ENCODE data around the gene PES1.
A peak's percentile ranks its signal among the peaks of the same experiment; 100 is the strongest.
"Not testable (repeated sequence)": the region's sequence is repeated elsewhere in the genome, so short reads cannot be mapped to it uniquely, and the experiment has no call there.

The PES1 gene

GRCh38 chr22:30591588-30592359, at the start of gene PES1:
PES1 (minus strand) TSS chr22:30591910; CDS start chr22:30591833, 77 bp downstream.
- no peaks in the 10 kb centered on the region for H3K9me3 ChIP-seq (ENCODE audit: control insufficient read depth in 5 of 5, low read length in 5 of 5)
- H3K4me3 ChIP-seq (ENCODE audit: low read depth in 1 of 5, low read length in 5 of 5): peak within 1 kb of the TSS; percentile 75 to 99 (median 94)
- peak within 1 kb of the TSS; percentile 88 for H3K27ac ChIP-seq (ENCODE audit: low read depth, low read length)
- peaks cover 4 to 27% (median 21%) of the 10 kb centered on the region in 5 donors for H3K4me1 ChIP-seq (ENCODE audit: control insufficient read depth in 5 of 5, insufficient read depth in 5 of 5, low read length in 5 of 5)
- peaks cover 0 to 27% (median 24%) of the 10 kb centered on the region in 5 donors for H3K36me3 ChIP-seq (ENCODE audit: control insufficient read depth in 5 of 5, insufficient read depth in 5 of 5, low read length in 5 of 5)
- peak within 1 kb of the TSS; percentile 74 to 93 (median 78) for H3K9ac ChIP-seq (ENCODE audit: low read length in 5 of 5)
- no peaks in the 10 kb centered on the region for H3K27me3 ChIP-seq (ENCODE audit: control insufficient read depth in 5 of 5, insufficient read depth in 4 of 5, low read length in 5 of 5)

GRCh38 chr22:30640839-30641430, 49.2 kb upstream of the PES1 start:
- Histone ChIP-seq H3K4me3 (ENCODE audit: low read depth in 1 of 5, low read length in 5 of 5) (no peak overlapping the region), H3K4me1 (ENCODE audit: control insufficient read depth in 5 of 5, insufficient read depth in 5 of 5, low read length in 5 of 5) (peaks cover 2 to 19% (median 16%) of the 10 kb centered on the region in 5 donors), H3K27me3 (ENCODE audit: control insufficient read depth in 5 of 5, insufficient read depth in 4 of 5, low read length in 5 of 5) (no peaks in the 10 kb centered on the region), H3K9me3 (ENCODE audit: control insufficient read depth in 5 of 5, low read length in 5 of 5) (no peaks in the 10 kb centered on the region), H3K36me3 (ENCODE audit: control insufficient read depth in 5 of 5, insufficient read depth in 5 of 5, low read length in 5 of 5) (no peaks in the 10 kb centered on the region), H3K9ac (ENCODE audit: low read length in 5 of 5) (no peak overlapping the region), H3K27ac (ENCODE audit: low read depth, low read length) (no peak overlapping the region)

- Histone ChIP-seq H3K27me3 (ENCODE audit: control insufficient read depth in 5 of 5, insufficient read depth in 4 of 5, low read length in 5 of 5) (no peaks in the 10 kb centered on the region), H3K9ac (ENCODE audit: low read length in 5 of 5) (no peak overlapping the region), H3K36me3 (ENCODE audit: control insufficient read depth in 5 of 5, insufficient read depth in 5 of 5, low read length in 5 of 5) (no peaks in the 10 kb centered on the region), H3K4me1 (ENCODE audit: control insufficient read depth in 5 of 5, insufficient read depth in 5 of 5, low read length in 5 of 5) (peaks cover 3 to 22% (median 19%) of the 10 kb centered on the region in 5 donors), H3K27ac (ENCODE audit: low read depth, low read length) (no peak overlapping the region), H3K9me3 (ENCODE audit: control insufficient read depth in 5 of 5, low read length in 5 of 5) (no peaks in the 10 kb centered on the region), H3K4me3 (ENCODE audit: low read depth in 1 of 5, low read length in 5 of 5) (no peak overlapping the region)
These were observed 48.7 kb upstream of the PES1 start for GRCh38 chr22:30640361-30640760.

GRCh38 chr22:30637701-30638114, 46.0 kb upstream of the PES1 start:
- H3K4me3 ChIP-seq (ENCODE audit: low read depth in 1 of 5, low read length in 5 of 5): no peak overlapping the region
- peak overlapping the region in 1 of 5 donors; percentile 28 for H3K9ac ChIP-seq (ENCODE audit: low read length in 5 of 5)
- H3K9me3 ChIP-seq (ENCODE audit: control insufficient read depth in 5 of 5, low read length in 5 of 5): no peaks in the 10 kb centered on the region
- no peak overlapping the region for H3K27ac ChIP-seq (ENCODE audit: low read depth, low read length)
- H3K36me3 ChIP-seq (ENCODE audit: control insufficient read depth in 5 of 5, insufficient read depth in 5 of 5, low read length in 5 of 5): no peaks in the 10 kb centered on the region
- no peaks in the 10 kb centered on the region for H3K27me3 ChIP-seq (ENCODE audit: control insufficient read depth in 5 of 5, insufficient read depth in 4 of 5, low read length in 5 of 5)
- peaks cover 3 to 32% (median 25%) of the 10 kb centered on the region in 5 donors for H3K4me1 ChIP-seq (ENCODE audit: control insufficient read depth in 5 of 5, insufficient read depth in 5 of 5, low read length in 5 of 5)

- Histone ChIP-seq H3K9me3 (ENCODE audit: control insufficient read depth in 5 of 5, low read length in 5 of 5) (no peaks in the 10 kb centered on the region), H3K4me1 (ENCODE audit: control insufficient read depth in 5 of 5, insufficient read depth in 5 of 5, low read length in 5 of 5) (peaks cover 3 to 32% (median 25%) of the 10 kb centered on the region in 5 donors), H3K4me3 (ENCODE audit: low read depth in 1 of 5, low read length in 5 of 5) (peak overlapping the region; percentile 66 to 81 (median 77)), H3K27me3 (ENCODE audit: control insufficient read depth in 5 of 5, insufficient read depth in 4 of 5, low read length in 5 of 5) (no peaks in the 10 kb centered on the region), H3K9ac (ENCODE audit: low read length in 5 of 5) (peak overlapping the region; percentile 63 to 89 (median 83)), H3K27ac (ENCODE audit: low read depth, low read length) (peak overlapping the region; percentile 75), H3K36me3 (ENCODE audit: control insufficient read depth in 5 of 5, insufficient read depth in 5 of 5, low read length in 5 of 5) (no peaks in the 10 kb centered on the region)
These were observed 44.7 kb upstream of the PES1 start for GRCh38 chr22:30636226-30637077.

GRCh38 chr22:30635273-30636225, 43.8 kb upstream of the PES1 start, which contains the start of gene SLC35E4:
SLC35E4 (plus strand) TSS chr22:30635781; CDS start chr22:30636451, 670 bp downstream.
- Histone ChIP-seq H3K27ac (ENCODE audit: low read depth, low read length) (peak within 1 kb of the TSS; percentile 96), H3K27me3 (ENCODE audit: control insufficient read depth in 5 of 5, insufficient read depth in 4 of 5, low read length in 5 of 5) (no peaks in the 10 kb centered on the region), H3K4me3 (ENCODE audit: low read depth in 1 of 5, low read length in 5 of 5) (peak within 1 kb of the TSS; percentile 66 to 81 (median 77)), H3K9me3 (ENCODE audit: control insufficient read depth in 5 of 5, low read length in 5 of 5) (no peaks in the 10 kb centered on the region), H3K9ac (ENCODE audit: low read length in 5 of 5) (peak within 1 kb of the TSS; percentile 63 to 89 (median 83)), H3K4me1 (ENCODE audit: control insufficient read depth in 5 of 5, insufficient read depth in 5 of 5, low read length in 5 of 5) (peaks cover 3 to 32% (median 25%) of the 10 kb centered on the region in 5 donors), H3K36me3 (ENCODE audit: control insufficient read depth in 5 of 5, insufficient read depth in 5 of 5, low read length in 5 of 5) (no peaks in the 10 kb centered on the region)

GRCh38 chr22:30634471-30635233, 42.9 kb upstream of the PES1 start:
- no peaks in the 10 kb centered on the region for H3K9me3 ChIP-seq (ENCODE audit: control insufficient read depth in 5 of 5, low read length in 5 of 5)
- no peaks in the 10 kb centered on the region for H3K36me3 ChIP-seq (ENCODE audit: control insufficient read depth in 5 of 5, insufficient read depth in 5 of 5, low read length in 5 of 5)
- no peaks in the 10 kb centered on the region for H3K27me3 ChIP-seq (ENCODE audit: control insufficient read depth in 5 of 5, insufficient read depth in 4 of 5, low read length in 5 of 5)
- H3K4me1 ChIP-seq (ENCODE audit: control insufficient read depth in 5 of 5, insufficient read depth in 5 of 5, low read length in 5 of 5): peaks cover 3 to 32% (median 25%) of the 10 kb centered on the region in 5 donors
- H3K4me3 ChIP-seq (ENCODE audit: low read depth in 1 of 5, low read length in 5 of 5): peak overlapping the region; percentile 39 to 81 (median 48)
- peak overlapping the region; percentile 0 to 68 (median 3) for H3K9ac ChIP-seq (ENCODE audit: low read length in 5 of 5)
- peak overlapping the region; percentile 96 for H3K27ac ChIP-seq (ENCODE audit: low read depth, low read length)

- H3K27me3 ChIP-seq (ENCODE audit: control insufficient read depth in 5 of 5, insufficient read depth in 4 of 5, low read length in 5 of 5); H3K27ac ChIP-seq (ENCODE audit: low read depth, low read length); H3K9ac ChIP-seq (ENCODE audit: low read length in 5 of 5); H3K36me3 ChIP-seq (ENCODE audit: control insufficient read depth in 5 of 5, insufficient read depth in 5 of 5, low read length in 5 of 5); H3K4me3 ChIP-seq (ENCODE audit: low read depth in 1 of 5, low read length in 5 of 5); H3K9me3 ChIP-seq (ENCODE audit: control insufficient read depth in 5 of 5, low read length in 5 of 5): not testable (repeated sequence)
- H3K4me1 ChIP-seq (ENCODE audit: control insufficient read depth in 5 of 5, insufficient read depth in 5 of 5, low read length in 5 of 5): peaks cover 3 to 22% (median 17%) of the 10 kb centered on the region in 5 donors
These were observed 39.8 kb upstream of the PES1 start for GRCh38 chr22:30631469-30631868.

Data from subcutaneous abdominal adipose tissue (tissue), 5 donors.